CD4-positive, alpha-beta T cell treated with Interleukin-12 subunit alpha and Interleukin-12 subunit beta, for 1 hour (primary cell): ENCODE measurements around the gene ADAM10.

ENCODE experiments used
- DNase-seq: peaks from one replicate; pipeline ENCODE4 v3.0.0-alpha.2; 2020

The ADAM10 gene, protein sequence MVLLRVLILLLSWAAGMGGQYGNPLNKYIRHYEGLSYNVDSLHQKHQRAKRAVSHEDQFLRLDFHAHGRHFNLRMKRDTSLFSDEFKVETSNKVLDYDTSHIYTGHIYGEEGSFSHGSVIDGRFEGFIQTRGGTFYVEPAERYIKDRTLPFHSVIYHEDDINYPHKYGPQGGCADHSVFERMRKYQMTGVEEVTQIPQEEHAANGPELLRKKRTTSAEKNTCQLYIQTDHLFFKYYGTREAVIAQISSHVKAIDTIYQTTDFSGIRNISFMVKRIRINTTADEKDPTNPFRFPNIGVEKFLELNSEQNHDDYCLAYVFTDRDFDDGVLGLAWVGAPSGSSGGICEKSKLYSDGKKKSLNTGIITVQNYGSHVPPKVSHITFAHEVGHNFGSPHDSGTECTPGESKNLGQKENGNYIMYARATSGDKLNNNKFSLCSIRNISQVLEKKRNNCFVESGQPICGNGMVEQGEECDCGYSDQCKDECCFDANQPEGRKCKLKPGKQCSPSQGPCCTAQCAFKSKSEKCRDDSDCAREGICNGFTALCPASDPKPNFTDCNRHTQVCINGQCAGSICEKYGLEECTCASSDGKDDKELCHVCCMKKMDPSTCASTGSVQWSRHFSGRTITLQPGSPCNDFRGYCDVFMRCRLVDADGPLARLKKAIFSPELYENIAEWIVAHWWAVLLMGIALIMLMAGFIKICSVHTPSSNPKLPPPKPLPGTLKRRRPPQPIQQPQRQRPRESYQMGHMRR

DNA sequence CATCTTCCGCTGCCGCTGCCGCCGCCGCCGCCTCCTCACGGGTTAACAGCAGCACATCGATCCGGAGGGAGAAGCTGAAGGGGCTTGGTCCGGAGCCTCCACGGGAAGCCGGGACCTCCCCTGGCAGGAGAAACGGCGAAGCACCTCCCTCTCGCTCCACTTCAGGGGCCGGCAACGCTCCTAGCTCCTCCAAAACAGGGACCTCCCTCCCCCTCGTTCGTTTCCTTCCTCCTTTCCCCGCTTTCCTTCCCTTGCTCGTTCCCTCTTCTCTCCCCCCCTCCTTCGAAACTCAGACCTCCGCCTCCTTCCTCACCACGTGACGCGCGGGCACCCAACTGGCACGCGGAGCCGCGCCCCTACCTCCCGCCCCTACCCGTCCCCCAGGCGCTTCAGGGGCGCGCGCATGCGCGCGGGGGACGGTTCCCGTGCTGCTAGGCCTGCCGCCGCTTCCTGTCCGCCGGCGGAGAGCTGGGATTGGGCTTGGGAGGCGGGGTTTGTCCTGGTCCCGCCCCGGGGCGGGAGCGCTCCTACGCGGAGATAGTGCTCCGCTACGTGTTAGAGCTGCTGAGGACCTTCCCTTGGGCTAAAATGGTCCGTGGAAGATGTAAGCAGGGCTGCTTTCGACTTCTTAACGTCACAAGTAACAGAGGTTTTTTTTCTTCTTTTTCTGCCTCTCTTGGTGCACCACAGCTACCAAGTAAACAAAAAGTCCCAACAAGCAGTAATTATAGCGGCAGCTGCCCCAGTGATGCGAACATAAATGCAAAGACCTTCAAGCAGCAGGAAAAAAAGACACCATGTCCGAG, at the start of gene ADAM10:
ADAM10 (minus strand) TSS at position 176 of the 806 bp plus-strand sequence; CDS start at position 3, 173 bp downstream.
- peak; percentile 98 for DNase-seq

DNA sequence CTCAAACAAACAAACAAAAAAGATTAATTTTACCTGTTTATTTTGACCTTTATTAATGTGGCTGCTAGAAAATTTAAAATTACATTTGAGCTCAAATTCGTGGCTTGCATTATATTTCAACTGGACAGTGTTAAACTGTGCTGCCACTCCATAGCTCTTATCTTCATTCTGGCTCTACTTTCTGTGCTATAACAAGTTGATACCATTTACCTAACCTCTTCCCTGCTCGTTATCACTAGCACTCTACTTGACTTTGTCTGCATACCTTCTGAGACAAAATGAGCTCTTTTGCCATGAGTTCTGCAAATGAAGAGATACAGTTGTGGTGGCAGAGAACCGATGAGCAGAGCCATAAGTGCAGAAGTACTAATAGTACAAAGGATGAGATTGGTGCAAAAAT, 48.0 kb upstream of the ADAM10 start:
- no peak for DNase-seq

DNA sequence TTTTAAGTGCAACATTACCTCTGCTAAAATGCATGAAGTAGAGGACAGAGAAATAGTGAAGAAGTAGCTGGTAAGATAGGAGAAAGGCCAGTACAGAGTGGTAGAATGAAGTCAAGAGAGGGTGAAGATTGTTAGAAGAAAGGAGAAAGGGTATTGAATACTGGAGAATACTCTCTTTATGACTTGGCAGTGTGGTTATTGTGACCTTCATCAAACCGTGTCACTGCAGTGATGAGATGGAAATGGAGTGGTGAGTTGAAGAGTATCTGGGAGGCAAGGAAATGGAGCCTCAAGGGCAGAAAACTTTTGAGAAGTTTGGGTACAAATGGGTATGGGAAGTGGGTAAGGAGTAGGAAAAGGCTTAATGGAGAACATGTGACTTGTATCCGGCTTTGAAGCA, 46.3 kb upstream of the ADAM10 start:
- DNase-seq: no peak

DNA sequence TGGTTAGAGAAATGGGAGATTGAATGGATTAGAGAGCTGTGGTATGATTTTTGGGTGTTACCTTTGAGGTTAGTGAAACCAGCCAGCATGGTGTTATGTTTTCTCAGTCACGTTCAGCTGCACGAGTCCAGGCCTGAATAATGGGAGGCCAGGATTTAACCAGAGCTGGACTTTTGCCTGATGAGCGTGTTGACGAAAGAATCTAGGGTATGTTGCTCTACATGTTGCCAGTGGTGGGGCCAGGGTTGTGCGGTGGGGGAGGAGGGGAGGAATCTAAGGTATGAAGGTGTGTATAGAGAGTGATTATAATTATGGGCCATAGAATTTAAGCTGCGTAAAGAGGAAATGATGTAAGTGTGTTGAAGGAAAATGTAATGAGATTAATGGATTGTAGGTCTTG, 44.4 kb upstream of the ADAM10 start:
- DNase-seq: no peak

DNA sequence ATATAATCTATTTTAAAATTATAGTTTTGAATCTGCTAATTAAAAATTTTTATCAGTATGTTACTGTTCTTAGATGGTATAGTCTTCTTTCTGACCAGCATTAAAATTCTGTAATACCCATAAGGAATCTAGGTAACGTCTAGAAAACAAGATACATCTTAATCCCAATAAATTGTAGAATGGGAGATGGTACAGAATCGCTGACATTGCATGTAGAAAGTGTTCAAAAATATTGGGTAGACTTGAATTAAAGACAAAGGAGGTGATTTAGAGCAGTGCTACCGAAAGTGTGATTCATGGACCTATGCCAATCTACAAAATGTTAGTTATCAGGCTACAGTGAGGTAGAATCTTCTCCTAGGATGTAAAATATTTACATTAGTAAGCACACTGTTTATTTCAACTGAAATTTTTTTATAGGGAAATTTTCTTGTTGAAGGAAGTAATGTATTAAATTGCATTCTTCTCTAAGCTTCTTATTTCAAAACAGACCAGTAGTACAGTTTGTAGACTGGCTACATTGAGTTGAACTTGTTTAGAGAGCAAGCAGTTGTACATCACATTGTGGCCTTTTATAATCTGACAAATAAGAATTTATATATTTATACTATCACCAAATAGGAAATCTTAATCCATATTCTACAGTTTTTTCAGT, 38.7 kb upstream of the ADAM10 start:
- DNase-seq: no peak

DNA sequence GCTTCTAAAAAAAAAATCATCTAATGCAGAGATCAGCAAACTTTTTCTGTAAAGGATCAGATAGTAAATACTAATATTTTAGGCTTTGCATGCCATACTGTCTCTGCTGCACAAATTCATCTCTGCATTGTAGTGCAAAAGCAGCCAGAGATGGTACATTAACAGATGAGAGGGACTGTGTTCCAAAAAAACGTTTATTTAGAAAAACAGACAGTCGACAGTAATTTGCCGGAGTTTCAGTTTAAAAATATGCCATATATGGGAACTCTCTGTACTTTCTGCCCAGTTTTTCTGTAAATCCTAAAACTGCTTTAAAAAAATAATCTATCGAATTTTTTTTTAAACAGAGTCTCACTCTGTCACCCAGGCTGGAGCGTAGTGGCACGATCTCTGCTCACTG, 35.8 kb upstream of the ADAM10 start:
- no peak for DNase-seq

DNA sequence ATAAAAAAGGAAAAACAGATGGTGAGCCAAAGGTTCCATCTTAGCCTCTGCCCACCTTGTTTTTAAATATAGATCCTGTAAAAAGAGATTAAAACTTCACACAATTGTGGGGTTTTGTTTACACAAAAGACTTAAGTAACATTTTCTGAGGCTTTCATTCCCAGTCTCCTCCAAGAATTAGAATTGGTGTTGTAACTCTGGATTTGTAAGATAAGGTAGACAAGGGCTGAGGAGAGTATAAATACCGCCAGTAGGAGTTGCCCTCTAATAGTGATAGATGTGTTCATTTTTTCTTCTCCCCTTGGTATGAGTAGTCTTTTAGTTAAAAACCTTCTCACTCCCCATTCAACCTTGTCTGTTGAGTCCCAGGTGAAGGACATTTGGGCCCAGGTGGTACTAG, 30.0 kb upstream of the ADAM10 start:
- DNase-seq: no peak

DNA sequence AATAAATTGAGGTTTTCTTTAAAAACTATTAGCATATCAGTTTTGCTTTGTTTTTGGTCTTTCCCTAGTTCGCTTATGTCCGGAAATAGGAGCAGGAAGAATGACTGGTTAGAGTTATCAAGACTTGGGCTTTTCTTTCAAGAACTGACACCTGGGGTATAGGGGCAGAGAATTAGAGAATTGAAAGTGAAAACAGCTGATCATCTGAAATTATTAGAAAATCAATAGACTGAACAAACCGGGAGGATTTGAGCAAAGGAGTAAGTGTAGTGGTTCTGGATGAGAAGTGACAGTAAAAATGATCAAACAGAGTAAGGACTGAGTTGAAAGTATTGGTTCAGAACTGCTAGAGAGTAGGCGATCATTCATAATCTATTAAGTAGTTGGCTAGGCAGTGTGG, 27.6 kb upstream of the ADAM10 start:
- no peak for DNase-seq

DNA sequence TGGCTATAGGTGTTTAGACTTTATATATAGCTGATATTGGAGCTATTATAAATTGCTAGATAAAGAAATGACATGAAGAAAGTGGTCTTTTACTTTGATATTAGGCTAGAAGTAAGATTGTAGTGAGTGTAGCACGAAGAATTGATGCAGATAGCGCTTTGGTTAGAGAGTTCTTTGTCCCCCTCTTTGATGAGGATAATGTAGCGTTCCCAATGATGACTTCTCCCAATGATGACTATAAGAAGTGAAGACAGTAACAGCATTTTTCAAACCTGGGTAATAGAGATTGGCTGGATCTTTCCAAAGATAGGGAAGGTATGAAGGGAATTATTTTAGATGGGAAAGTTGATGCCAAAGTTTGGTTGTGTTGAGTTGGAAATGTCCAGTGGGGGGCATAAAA, 25.9 kb upstream of the ADAM10 start:
- no peak for DNase-seq

DNA sequence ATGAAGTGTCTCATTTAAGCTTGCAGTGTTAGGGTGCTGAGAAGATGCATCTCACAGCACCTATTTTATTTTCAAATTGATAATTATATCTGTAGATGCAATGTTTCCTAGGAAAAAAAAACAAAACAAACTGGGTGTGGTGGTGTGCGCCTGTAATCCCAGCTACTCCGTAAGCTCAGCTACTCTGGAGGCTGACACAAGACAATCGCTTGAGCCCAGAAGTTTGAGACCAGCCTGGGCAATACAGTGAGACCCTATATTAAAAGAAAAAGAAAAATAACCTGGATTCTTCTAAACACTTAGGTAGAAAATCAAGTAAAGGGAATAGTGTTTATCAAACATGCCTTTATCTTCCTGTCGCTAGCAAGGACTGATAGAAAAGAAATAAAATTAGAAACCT, 23.5 kb upstream of the ADAM10 start:
- no peak for DNase-seq

DNA sequence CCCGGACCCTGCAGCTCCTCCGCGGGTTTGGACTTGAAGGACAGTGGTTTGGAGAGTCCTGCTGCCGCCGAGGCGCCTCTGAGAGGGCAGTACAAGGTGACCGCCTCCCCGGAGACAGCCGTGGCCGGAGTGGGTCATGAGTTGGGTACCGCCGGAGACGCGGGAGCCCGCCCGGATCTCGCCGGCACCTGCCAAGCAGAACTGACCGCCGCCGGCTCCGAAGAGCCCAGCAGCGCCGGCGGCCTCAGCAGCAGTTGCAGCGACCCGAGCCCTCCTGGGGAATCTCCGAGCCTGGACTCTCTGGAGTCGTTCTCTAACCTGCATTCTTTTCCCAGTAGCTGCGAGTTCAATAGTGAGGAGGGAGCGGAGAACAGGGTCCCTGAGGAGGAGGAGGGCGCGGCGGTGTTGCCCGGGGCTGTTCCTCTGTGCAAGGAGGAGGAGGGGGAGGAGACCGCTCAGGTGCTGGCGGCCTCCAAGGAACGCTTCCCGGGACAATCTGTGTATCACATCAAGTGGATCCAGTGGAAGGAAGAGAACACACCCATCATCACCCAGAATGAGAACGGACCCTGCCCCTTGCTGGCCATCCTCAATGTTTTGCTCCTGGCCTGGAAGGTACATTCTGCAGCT, 22.2 kb upstream of the ADAM10 start:
- peak; percentile 14 for DNase-seq

DNA sequence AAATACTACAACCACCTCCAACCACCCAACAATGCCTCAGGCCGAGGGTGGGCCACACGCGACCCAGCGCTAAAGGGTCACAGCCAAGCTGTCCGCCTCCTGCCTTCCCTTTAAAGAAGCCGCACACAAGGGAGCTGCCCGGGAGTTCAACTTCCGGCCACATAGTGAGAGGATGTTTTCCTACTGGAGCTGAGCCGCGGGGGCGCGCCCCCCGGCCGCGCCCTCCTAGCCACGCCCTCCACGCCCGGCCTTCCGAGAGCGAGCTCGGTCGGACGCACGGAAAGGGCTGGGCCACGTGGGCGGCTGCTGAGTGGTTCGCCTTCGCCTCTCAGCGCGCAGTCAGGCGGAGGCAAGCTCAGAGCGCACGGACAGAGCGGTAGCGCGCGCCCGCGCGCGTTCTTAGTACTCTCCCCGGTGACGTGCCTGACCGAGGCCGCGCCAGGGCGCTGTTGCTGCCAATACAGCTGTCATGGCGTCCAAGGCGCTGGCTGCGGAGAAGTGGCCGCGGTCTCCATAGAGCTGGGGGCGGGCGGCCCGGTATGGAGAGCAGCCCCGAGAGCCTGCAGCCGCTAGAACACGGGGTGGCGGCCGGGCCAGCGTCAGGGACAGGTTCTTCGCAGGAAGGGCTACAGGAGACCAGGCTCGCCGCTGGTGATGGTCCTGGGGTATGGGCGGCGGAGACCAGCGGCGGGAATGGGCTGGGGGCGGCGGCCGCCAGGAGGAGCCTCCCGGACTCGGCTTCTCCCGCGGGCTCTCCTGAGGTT, 21.5 kb upstream of the ADAM10 start, which contains the start of gene MINDY2:
MINDY2 (plus strand) TSS at position 446 of the 764 bp plus-strand sequence; CDS start at position 540, 94 bp downstream.
- peak; percentile 93 for DNase-seq

DNA sequence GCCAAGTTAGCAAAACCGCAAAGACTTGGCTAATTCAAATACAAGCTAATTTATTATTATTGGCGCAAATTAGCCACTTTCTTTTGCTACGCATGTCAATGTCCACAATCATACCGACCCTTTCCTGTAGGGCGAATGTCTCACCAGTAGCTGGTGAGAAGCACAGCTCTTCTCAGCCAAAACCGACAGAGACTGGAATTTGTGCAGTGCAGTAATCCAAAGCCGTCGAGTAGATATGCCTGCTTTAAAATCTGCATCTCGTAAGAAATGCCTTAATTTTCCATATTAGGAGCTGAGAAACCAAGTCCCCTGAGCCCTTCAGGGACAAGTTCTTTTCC, 21.0 kb upstream of the ADAM10 start:
- DNase-seq: peak; percentile 46

DNA sequence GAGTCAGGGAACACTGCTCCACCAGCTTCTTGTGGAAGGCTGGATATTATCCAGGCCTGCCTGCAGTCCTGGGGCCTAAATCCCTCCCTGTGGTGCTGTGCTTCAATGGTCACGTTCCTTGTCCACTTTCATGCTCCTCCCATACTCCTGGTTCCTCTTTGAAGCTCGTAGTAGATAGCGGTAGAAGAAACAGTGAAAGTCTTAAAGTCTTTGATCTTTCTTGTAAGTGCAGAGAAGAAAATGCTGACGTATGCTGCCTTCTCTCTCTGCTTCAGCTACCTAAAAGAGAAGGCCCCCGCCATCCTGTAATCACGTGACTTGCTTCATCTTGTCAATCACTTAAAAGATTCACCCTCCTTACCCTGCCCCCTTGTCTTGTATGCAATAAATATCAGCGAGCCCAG, 19.1 kb upstream of the ADAM10 start:
- DNase-seq: peak; percentile 8

DNA sequence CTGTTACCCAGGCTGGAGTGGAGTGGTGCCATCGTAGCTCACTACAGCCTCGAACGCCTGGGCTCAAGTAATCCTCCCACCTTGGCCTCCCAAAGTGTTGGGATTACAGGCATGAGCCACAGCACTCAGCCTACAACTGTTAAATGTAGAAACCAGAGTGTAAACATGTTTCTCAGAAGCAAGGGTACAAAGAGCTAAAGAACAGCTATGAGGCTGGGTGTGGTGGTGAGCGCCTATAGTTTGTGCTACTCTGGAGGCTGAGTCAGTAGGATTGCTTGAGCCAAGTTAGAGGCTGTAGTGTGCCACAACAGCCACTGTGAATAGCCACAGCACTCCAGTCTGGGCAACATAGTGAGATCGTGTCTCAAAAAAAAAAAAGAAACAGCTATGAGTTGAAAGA, 16.8 kb upstream of the ADAM10 start:
- DNase-seq: no peak

DNA sequence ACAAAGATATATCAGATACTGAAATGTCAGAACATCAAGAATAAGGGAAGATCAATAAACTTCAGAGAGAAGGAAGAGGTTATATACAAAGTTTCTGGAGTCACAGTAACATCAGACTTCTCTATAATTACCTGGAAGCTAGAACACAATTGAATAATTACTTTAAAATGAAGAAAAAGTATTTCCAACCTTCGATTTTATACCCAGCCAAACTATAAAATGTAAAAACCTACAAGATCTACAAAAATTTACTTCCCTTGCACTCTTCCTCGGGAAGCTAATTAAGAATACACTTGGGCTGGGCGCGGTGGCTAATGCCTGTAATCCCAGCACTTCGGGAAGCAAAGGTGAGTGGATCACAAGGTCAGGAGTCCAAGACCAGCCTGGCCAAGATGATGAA, 15.0 kb upstream of the ADAM10 start:
- DNase-seq: no peak

DNA sequence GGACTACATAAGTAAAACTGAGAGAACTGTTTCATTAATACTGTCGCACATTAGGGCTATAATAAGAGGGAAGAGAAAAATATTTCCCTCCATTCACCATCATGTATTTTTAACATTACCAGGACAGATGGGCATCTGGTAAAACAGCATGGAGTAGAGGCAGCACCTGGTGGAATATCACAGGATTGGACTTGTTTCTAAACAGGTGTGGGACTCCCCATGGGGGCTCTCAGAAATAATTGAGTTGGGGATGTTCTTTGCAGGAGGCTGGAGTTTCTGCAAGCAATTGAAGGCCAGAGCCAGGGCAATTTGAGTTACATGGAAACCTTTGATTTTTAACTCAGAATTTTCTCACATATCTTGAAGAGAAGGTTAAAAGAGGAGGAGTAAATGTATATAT, 13.2 kb upstream of the ADAM10 start:
- no peak for DNase-seq

DNA sequence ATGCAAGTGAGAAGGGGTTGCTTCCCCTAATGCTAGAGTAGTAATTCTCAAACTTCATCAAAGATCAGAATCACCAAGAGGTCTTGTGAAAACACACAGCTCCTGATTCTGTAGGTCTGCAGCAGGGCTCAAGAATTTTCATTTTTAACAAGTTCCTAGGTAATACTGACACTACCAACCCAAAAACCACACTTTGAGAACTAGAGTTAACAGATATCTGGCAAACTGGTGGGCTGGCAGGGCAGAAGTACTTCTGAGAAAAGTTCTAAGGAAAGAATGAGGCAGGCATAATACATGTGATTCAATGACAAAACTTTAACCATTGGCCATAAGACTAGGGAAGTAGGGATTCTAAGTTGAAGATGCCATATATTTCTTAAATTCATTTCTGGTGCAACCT, 12.8 kb upstream of the ADAM10 start:
- no peak for DNase-seq

DNA sequence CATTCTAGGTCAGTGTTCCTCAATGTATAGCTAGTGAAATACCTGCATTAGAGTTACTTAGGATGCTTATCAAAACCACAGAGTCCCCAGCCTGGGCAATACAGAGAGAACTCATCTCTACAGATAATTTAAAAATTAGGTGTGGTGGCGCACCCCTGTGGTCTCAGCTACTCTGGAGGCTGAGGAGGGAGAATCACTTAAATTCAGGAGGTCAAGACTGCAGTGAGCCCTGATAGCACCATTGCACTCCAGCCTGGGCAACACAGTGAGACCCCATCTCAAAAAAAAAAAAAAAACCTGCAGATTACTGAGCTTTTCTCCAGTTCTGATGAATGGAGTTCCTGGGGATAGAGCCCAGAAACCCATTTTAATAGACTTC, 11.5 kb upstream of the ADAM10 start:
- peak; percentile 45 for DNase-seq

DNA sequence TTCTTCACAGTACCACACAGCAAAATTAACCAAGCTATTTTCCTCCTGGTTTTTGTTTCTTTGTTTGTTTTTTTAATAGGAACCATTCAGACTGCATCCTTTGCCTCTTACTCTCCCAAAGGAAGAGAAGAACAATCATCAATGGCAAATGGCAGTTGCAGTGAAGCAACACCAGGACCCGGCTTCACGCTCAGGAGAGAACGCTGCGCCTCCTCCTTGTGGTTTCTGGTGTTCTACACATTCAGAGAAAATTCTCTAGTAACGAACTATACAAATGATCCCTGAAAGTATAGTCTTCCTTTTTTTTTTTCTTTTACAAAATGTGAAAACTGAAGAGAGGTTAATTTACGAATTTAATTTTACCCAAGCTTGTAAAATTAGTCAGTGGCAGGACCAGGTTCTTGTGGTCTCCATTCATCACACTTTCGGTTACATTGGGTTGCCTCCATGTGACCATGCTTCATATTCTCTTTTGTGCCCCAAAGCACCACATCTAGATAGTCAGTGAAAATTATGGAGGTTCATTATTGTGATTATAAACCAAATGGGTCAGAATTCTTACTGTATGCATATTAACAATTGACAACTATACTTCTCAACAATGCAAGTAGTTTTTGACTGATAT, 11.0 kb upstream of the ADAM10 start:
- DNase-seq: no peak

DNA sequence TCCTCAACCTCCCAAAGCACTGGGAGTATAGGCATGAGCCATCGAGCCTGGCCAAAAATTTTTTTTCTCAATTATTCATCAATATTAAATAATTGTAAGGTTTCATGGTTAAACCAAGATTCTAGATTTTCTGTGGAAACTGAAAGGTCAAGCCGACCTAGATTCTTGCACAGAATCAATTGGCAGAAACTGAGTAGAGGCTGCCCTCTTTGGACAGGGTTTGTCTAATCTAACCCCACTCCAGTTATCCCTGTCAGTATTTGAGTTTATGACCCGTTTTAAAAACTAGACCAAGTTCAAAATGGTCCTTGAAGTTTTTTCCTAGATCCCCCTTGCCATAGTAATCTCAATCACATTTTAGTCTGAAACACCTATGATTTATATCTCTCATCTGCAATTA, 8.6 kb upstream of the ADAM10 start:
- DNase-seq: peak; percentile 13
